ENCODE measurements around the gene HBE1. TPM values are rescaled to one million over a fixed set of nuclear protein-coding genes. Genes with fewer than 3 reads are reported as not detected.

The HBE1 gene
- total and polyA plus RNA-seq, 9 of the 15 experiments (the other 6 are each of a cell fraction or from before 2014, with no cell fraction given): 612 to 10,250 (median 2,181) TPM

GRCh38 chr11:5234381-5234834 is 35.3 kb downstream of the HBE1 start, which contains the start of gene HBD (continued):
- TF ChIP-seq MNT (conservative IDR thresholded peaks at IDR 0.05): 0 out of 4 replicates have a peak, but pooled peaks of 1 of the 2 experiments have one; percentile 1
- TF ChIP-seq IRF9 (tag; IDR thresholded peaks at IDR 0.05): no peak
- TF ChIP-seq CBX2 (IDR thresholded peaks at IDR 0.05; ENCODE audit: insufficient read depth, low read length, poor library complexity, severe bottlenecking): no peak
- no peak for TF ChIP-seq ZNF12 (CRISPR knock-in tag; IDR thresholded peaks at IDR 0.05)
- TF ChIP-seq MAZ (CRISPR knock-in tag; conservative IDR thresholded peaks at IDR 0.05 in 1 of 2, IDR thresholded peaks at IDR 0.05 in 1 of 2): peak in 1 of 2 experiments; percentile 46; a peak in 2 of 4 replicates
- TF ChIP-seq CBX3 (IDR thresholded peaks at IDR 0.05; ENCODE audit: borderline replicate concordance in 1 of 2, low read length in 2 of 2): peak in 1 of 2 experiments; percentile 49; a peak in 1 of 3 replicates
- no peak for TF ChIP-seq GABPB2 (CRISPR knock-in tag; conservative IDR thresholded peaks at IDR 0.05)
- no peak for TF ChIP-seq ZNF324 (CRISPR knock-in tag; IDR thresholded peaks at IDR 0.05)
- no peak for TF ChIP-seq BRD9 (IDR thresholded peaks at IDR 0.05; ENCODE audit: low read depth, partially characterized antibody)
- TF ChIP-seq BCL6 (CRISPR knock-in tag; IDR thresholded peaks at IDR 0.05): no peak
- no peak for TF ChIP-seq DIDO1 (tag; IDR thresholded peaks at IDR 0.05; ENCODE audit: low read depth)
- 0 out of 6 replicates have a peak, but pooled peaks of 1 of the 3 experiments have one; percentile 22 for TF ChIP-seq ZBTB11 (CRISPR knock-in tag; IDR thresholded peaks at IDR 0.05)
- no peak for TF ChIP-seq STAT5B (CRISPR knock-in tag; IDR thresholded peaks at IDR 0.05)
- TF ChIP-seq ZNF785 (CRISPR knock-in tag; IDR thresholded peaks at IDR 0.05): no peak
- TF ChIP-seq USF1 (CRISPR knock-in tag; IDR thresholded peaks at IDR 0.05): no peak
- TF ChIP-seq BDP1 (IDR thresholded peaks at IDR 0.05; ENCODE audit: insufficient read depth, insufficient read length): no peak
- TF ChIP-seq TRIM25 (IDR thresholded peaks at IDR 0.05; ENCODE audit: borderline replicate concordance): no peak

All from K562 (cell line).